ENCODE measurements around the gene GDPD3.

GRCh38 chr16:30090610-30091331, 22.6 kb downstream of the GDPD3 start:
- TF ChIP-seq CTCF (IDR thresholded peaks at IDR 0.05): no peak
- no peak for TF ChIP-seq POLR2A (IDR thresholded peaks at IDR 0.05)

All from ovary (tissue), 3 donors.